Esophagus mucosa (tissue), 1 donor: ENCODE measurements around the gene KRT84. TPM values are rescaled to one million over a fixed set of nuclear protein-coding genes. Genes with fewer than 3 reads are reported as not detected.

Experiments
- ATAC-seq: fragments of 200-7000 bp; cut with Tn5 transposase; one replicate; pipeline ENCODE4 v1.9.1; 2020
- total RNA-seq: library from RNA; stranded (reverse); gene quantifications from one replicate; pipeline ENCODE4 v1.2.4, GENCODE V29; 2023
- donor health status: DM: yes; HTN: yes; CAD: no.

KRT84 gene
- total RNA-seq, 1 donor from 2014 or later, result not detected

DNA sequence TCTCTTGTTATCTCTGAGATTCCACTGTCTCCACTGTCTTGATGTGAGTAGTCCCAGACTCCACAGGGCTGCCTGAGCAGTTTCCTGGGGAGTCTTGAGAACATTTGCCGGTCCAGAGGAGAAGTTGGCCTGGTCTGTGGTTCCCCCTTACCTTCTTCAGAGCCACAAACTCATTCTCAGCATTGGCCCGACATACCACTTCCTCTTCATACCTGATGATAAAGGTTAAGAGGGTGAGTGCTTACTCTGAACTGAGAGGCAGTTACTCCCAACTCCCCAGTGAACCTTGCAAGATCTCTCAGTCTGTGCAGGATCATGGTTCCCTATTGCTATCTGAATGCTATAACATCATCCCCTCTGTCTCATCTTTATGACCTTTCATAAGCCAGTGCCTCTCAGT lies 2.6 kb downstream of the KRT84 start:
- no peak for ATAC-seq

DNA sequence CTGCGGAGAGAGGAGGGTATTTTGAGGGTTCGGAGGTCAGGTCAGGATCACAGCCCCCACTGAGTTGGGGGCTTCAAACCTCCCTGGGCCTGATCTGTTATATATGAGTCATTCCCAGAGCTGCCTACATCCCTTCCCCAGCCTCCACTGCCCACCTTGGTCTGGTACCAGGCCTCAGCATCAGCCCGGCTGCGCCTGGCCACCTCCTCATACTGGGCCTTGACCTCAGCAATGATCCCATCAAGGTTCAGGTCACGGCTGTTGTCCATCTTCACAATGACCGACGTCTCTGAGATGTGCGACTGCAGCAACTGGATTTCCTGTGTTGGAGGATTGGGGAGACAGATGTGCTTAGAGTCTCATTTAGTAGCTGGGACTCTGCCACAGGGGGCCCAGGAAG lies 4.2 kb downstream of the KRT84 start:
- no peak for ATAC-seq

DNA sequence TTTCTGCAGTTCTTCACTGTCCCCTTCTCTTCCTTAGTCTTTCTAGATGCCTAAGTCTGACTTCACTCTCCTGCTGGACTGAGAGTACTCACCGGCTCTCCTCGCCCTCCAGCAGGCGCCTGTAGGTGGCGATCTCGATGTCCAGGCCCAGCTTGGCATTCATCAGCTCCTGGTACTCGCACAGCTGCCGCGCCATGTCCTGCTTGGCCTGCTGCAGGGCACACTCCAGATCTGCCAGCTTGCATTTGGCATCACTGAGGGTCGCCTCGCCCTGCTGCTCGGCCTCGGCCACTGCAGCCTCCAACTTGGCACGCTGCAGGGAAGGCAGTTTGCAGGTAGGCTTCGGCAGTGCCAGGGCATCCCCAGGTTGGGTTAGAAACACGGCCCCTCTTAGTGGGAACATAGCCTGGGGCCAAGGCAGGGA lies 5.2 kb downstream of the KRT84 start:
- ATAC-seq, result peak; percentile 47

DNA sequence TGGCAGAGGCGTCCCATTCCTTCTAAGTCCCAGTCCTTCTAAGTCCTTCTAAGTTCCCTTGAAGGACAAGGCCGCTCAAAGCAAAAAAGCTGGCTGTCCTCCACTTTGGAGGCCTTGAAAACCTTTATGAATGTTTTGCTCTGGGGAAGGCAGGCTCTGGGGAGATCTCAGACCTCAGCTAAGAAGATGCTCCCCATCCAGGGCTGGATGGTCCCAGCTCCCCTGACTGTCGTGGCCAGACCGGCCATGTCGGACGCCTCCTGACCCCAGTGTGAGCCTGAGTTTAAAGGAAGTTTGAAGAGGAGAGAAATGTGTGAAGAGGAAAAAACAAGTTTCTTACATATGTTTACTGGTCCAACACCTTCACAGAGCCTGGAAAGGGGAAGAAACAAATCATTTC lies 5.9 kb downstream of the KRT84 start:
- no peak for ATAC-seq

DNA sequence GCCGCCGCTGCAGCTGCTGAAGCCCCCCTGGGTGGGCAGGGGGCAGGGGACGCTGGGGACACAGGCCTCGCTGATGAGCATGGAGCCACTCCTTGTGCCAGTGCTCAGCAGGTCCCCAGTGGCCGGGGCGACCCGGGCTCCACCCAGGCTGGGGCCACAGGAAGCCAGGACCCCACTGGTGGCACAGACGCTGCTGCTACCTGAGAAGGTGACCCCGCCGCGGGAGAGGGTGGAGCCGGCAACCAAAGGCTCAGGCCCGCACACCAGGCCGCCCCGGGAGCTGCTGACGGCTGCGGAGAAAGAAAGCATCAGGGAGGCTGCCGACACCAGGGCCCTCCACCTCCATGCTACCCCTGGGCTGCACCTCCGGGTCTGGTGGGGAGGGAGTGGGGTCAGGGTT lies 7.4 kb downstream of the KRT84 start:
- no peak for ATAC-seq

DNA sequence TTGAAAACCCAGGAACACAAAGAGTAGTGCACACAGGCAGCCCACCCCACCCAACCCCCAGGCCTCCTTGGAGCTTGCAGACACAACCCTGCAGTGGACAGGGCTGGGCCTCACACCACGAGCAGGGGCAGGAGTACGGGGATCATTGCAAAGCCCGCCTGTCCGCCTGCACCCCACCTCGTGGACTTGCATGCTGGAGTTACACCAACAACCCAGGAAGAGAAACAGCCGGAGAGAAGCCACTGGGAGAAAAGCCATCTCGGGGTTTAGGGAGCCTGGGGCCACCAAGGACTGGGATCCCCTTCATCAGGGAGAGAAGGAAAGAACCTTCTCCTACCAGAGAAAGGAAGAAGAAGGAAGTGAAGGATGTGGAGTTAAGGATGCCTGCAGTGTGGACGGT lies 8.2 kb downstream of the KRT84 start:
- no peak for ATAC-seq

DNA sequence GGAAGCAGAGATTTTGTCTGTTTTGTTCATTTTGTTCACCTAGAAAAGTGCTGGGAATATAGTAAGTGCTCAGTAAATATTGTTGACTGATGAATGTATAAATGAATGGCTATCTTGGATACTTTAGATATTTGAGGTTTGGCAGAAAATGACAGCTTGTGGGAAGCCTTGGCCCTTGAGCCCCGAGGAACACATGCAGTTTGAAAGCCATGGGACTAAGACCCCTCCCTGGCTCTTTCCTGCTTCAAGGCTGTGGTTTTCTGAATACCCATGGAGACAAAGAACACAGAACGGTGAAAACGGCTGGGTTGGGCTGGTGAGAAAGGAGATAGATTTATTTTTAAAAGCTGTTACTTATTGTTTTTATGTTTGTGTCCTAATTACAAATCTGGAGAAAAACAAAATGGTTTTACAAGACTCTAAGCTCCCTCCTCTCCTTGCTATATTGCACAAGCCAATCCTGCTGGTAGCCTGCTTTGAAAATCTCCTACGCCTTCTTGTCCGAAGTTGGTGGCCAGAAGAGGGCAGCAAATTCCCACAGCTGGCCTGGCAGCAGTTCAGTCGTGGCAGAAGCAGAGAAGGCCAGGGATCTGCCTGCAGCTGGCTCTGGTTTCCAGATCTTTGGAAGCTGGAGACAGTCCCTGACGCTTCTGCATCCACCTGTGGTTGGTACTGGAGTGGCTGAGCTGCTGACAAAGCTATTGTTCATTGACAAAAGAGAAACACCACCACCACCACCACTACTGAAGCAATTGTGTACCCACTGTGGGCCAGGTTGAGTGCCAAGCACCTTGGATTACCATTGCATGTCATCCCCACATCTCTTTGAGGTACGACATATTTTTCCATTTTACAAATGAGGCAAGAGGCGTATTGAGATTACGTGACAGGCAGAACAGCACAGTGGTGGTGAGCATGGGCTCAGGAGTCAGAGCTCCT lies 13.0 kb downstream of the KRT84 start:
- peak; percentile 81 for ATAC-seq

DNA sequence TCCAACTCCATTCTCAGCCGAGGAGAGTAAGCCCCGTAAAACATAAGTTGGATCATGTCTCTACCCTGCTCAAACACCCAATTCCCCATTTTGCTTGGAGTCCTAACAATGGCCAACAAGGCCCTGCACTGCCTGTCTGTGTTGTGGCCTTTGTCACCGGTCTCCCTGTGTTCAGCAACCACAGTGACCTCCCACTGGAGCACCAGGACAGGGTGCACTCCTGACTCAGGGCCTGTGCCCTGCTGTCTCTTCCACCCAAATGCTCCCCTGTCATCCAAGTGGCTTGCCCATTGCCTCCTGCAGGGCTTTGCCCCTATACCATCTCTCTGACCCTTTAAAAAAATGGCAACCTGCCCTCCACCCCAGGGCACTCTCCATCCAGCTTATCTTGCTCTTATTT lies 13.7 kb downstream of the KRT84 start:
- ATAC-seq, result no peak

DNA sequence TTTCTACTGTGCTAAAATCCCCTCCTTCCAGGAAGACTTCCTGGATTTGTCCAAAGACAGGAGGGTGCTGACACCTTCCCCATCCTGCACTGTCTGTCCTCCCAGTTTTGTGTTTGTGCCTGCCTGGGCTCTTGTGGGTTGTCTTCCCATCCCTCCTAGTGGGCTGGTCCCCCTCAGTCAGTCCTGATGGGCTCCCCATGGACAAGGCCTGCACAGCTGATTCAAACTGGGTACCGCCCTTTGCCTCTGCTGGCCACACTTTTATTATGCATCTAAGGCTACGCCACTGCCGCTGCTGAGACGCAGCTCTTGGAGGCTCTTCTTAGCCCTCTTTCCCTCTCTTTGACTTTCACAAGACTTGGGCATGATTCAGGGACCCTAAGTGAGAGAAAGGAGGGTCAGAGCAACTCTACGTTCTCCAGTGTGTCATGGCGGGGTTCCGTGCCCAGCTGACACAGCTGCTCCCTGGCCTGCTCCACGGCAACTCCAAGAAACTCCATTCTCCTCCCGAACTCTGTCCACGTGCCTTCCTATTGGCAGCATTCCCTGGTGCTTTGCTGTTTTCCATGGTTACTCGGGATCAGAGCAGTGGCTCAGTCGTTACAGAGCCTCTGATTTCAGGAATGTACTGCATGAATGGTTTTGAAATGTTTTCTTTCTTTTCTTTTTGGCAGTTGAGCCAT lies 14.4 kb downstream of the KRT84 start:
- no peak for ATAC-seq

DNA sequence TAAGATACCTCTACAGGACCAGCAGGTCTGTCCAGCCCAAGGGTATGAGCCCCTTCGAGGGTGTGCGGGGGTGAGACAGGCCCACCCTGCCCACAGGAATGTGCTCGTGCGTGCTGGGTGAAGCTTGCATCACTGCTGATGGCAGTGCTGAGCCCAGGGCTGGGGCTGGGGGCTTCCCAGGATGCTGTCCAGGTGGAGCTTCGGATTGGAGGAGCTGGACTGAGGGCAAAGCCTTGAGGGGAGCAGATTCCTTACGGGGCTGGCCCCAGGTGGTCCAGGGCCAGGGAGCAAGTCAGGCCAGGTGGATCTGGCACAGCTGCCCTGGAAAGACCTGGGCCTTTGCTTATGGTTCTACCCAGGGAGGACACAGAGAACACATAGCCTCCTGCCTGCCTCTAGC lies 15.6 kb downstream of the KRT84 start:
- no peak for ATAC-seq

DNA sequence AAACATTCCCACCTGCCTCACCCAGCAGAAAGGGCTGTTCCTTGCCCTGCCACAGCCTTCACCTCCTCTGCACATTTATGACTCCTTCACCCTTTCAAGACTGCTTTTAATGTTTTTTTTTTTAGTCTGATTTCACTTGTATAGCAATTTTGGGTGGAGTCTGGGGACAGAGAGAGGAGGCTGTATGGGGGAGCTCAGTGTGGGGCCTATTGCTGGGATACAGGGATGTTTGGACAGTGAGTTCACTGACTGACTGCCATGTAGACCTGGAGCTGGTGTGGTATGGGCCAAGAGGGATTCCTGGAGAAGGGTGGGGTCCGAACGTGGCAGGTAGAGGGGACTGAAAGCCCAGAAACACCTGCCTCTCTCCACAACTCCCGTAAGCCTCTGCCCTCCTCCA lies 16.2 kb downstream of the KRT84 start:
- ATAC-seq, result no peak

DNA sequence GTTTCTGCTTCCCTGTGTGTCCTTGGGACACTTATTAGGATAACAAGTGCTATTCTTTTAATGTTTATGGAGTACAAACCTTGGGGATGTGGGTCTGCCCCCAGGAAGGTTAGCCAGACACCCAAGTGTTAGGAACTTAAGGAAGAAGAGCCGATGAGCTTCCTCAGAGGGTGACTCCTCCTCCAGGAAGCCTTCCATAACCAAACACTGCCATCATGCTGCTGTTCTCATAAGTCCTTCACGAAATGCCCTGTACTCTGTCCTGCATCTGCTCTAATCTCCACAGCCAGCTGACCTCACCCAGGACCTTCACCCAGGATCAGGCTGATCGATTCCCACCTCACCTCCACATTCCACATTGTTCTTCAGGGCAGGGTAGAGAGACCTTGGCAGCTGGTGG lies 16.9 kb downstream of the KRT84 start:
- no peak for ATAC-seq

DNA sequence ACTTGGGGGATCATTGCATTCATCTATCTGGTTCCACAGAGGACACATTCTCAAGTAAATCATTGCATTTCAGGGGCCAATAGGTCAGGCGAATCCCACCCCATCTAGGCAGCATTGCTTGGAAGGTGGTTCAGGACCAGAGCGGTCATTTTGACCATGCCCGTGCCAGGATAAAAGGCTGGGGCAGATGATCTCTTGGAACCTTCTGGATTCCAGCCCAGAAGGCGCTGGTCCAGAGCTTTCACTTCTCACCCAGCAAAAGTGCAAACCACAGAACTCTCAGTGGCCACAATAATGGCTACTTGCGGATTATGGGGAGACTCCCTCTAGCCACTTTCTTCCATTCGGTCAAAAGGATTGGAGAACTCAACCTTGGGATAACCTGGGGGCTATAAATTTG lies 17.6 kb downstream of the KRT84 start:
- no peak for ATAC-seq

DNA sequence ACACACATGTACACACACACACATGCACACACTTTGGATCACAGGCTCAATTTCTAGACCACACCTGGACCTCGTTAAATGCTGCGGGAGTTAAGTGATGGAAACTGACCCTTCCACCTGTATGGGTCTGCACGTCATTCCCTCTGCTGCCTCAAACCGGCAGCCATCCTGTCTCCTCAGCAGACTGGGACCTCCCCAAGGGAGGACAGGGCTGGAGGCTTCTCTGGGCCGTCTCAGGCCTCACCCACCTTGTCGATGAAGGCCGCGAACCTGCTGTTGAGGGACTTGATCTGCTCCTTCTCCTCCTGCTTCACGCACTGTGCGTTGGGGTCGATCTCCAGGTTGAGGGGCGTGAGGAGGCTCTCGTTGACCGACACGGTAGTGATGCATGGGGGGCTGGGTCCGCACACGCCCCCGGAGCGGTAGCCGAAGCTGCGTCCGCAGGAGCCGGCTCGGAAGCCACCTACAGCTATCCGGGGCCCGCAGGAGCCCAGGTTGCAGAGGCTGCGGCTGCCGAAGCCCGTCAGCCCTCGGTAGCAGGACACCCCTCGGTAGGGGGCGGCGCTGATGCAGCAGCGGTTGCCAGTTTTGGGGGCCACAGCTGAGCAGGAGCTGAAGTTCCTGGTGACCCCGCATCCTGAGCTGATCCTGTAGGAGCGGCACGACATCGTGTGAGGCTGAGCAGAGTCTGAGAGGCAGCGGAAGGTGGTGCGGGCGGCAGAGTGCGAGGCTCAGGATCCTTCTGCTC lies 18.5 kb downstream of the KRT84 start, which contains the start of gene KRT85:
TSS of gene KRT85 (minus strand) at position 744 of the 748 bp plus-strand sequence. CDS start at position 668, 76 bp downstream.
- ATAC-seq, result no peak

DNA sequence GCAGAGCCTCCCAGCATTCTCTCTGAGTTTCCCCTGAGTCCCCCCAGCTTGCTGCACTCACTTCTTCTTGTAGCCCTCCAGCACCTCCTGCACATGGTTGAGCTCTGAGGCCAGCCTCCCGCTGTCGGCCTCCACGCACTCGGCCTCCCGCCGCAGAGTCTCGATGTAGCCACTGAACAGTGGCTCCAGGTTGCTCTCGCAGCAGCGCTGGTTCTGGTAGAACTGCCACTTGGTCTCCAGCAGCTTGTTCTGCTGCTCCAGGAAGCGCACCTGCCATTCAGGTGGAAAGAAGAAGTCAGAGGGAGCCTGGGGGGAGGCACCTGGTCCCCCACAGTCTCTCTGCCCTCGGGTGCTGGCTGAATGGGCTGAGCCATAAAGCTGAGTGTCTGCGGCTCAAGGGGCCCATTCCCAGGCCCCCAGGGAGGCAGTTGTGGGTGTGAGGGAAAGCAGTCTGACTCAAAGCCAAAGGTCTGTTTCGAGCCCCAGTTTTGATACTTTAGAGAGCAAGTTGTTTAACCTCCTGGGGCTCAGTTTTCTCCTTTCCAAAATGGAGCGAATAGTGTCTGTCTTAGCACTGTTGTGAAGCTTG lies 20.5 kb downstream of the KRT84 start:
- no peak for ATAC-seq

DNA sequence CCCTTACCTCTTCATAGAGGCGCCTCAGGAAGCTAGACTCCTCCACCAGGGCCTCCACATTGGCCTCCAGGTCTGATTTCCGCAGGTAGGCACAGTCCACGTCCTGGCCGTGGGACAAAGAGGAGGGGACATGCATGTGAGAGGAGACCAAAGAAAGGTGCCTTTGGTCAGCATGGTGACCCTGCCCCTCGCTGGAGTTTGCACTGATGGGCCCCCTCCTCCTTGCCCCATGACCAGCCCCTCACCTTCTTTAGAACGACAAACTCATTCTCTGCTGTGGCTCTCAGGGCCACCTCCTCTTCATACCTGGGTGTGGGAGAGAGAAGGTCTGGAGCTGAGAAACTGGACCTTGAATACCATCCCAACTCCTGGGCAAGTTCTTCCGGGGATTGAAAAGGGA lies 21.4 kb downstream of the KRT84 start:
- no peak for ATAC-seq

DNA sequence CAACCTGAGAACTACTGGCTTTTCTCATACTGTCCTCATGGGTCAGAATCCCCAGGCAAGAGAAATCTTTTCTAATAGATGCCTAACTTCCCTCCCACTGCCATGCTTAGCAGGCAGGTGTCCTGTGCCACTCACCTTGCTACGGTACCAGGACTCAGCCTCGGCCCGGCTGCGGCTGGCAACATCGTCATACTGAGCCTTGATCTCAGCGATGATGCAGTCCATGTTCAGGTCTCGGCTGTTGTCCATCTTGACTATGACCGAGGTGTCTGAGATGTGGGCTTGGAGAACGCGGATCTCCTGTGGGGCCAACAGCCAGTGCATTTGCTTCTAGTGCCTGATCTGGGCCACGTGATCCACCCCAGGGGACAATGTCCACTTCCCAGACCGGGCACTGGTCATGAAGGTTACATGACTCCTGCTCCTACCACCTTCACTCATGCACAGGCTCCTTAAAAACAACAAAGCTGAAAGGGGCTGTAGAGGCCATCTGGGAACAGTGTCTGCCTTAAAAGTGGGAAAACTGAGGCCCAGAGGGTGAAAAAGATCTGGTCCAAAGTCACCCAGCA lies 22.3 kb downstream of the KRT84 start:
- no peak for ATAC-seq

DNA sequence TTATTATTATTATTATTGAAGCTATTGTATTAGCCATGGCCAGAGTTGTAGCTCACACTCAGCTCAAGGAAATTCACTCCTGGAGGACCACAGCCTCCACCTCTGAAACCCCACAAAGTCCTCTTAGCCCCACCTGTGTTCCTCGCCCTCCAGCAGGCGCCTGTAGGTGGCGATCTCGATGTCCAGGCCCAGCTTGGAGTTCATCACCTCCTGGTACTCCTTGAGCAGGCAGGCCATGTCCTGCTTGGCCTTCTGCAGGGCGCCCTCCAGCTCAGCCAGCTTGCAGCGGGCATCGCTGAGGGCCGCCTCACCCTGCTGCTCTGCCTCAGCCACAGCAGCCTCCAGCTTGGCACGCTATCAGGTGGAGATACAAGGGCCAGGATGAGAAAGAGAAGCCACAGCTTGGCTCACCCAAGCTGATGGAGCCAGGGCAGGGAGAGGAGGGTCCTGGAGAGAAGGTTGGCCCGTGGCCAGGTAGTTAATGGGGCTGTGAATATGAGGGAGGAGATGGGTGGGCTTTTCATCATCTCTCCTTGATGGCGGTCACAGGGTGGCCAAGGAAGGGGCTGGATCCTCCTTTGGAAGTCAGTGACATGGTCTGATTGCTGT lies 23.2 kb downstream of the KRT84 start:
- no peak for ATAC-seq

DNA sequence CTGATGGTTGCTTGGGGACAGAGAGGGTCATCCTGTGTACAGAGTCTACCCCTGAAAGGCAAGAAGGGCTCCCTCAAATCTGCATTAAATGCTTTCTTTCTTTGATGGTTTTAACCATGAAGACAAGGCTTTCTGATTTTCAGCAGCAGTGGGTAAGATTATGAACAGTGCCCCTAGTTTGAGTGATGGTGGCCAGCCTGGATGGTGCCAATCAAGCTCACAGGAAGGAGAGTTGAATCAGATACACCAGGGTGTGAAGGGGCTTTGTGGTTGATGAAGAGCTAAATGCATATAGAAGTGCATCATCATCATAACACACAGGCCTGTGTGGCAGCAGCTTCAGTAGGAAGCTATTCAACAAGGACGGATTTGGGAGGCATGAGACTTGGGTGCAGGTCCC lies 23.9 kb downstream of the KRT84 start:
- ATAC-seq, result no peak

DNA sequence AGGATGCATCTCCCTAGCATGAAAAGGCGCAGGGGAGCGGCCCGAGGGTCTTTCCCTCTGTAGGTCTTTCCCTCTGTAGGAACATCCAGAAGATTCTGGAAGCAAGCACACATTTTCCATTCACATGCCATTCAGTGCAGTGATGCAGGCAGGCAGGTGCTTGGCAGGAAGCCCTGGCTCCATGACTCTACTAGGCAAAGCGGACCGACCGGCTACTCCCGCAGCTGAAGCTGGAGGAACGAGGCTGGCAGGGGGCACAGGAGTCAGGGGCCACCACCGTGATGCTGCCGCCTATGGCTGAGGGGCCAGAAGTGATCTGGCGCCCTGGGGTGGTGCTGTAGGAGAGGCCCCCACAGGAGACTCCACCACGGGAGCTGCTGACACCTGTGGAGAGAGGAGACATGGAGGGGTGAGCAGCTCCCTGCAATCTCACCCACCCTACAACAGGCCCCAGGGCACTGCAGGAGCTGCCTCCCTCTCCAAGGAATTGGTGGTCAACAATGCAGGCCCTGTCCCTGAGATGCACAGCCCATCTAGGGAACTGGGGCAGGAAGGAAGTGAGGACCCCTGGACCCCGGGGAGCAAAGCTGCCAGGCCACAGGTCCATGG lies 24.7 kb downstream of the KRT84 start:
- peak; percentile 68 for ATAC-seq

DNA sequence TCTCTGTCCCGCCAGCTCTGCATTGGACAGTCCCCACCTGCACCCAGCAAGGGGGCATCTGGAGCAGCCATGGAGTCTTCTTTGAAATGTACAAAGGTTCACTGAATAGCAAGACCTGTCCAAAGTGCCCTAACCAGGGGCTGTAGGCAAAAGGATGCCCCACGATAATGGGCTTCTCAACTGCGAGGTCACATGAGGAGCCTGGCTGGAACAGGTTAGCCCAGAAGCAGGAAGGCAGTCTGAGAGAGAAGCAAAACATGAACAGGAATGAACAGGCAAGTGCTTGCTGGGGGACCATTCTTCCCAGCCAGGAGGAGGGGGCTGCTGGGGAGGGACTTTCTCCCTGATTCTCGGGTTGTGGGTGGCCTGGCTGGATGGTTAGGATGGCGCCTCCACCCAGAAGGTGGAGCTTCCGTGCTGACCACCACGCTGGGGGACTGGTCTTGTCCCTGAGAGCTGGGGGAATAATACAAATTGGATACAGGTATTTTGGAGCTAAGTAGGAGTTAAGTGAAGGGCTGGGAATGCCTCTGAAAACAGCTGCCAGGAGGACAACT lies 25.3 kb downstream of the KRT84 start:
- ATAC-seq, result no peak
